K562 (cell line): ENCODE results near the gene RHOB. TPM values are rescaled to one million over a fixed set of nuclear protein-coding genes. Genes with fewer than 3 reads are reported as not detected.
"Not testable (repeated sequence)": the region's sequence is repeated elsewhere in the genome, so short reads cannot be mapped to it uniquely, and the experiment has no call there.

ENCODE experiments used
- ATAC-seq: fragments of 200-7000 bp; cut with Tn5 transposase; 3 replicates; pipeline ENCODE4 v1.9.1; 2020; ENCODE audit warnings: moderate library complexity
- BruUV-seq: library from RNA; stranded (reverse); fragments of 400-500 nt; replicated peaks from 2 replicates; lab custom pipeline; 2021; lab: Mats Ljungman, UMichigan
- CTCF ChIA-PET: fragments of 300-600 bp; formaldehyde crosslinking; extraction: SDS; loops from one replicate; lab custom pipeline; 2021; ENCODE audit warnings: low intra/inter-chr PET ratio; lab: Yijun Ruan, JAX
- POLR2A ChIA-PET: fragments of 300-600, 350-650 bp; sonication (Branson Sonifier 250); formaldehyde crosslinking; extraction: SDS; loops from one replicate; lab custom pipeline; 2021; ENCODE audit warnings: antibody characterized with exemption, inconsistent platforms; lab: Yijun Ruan, JAX
- DNase-seq, 4 experiments: peaks; one replicate each; pipeline versions ENCODE4 v3.0.0 to v3.0.0-alpha.2; 2011 to 2018; ENCODE audit warnings: low spot score in 3 of 4, mixed read lengths in 3 of 4; ENCODE audit errors: extremely low read depth in 1 of 4
- FAIRE-seq: peaks from 2 replicates; lab custom pipeline; 2011; peaks lifted over from hg19 to GRCh38; lab: Jason Lieb, UNC
- H2AFZ ChIP-seq: 2 replicates; pipeline ENCODE4 v1.6.0; 2011; ENCODE audit warnings: low read depth, low read length, control low read depth, inconsistent platforms
- H3K27ac ChIP-seq: fragments of 200-600 bp; 3 replicates; pipeline ENCODE4 v1.8.0; 2011; ENCODE audit warnings: low read depth, mild to moderate bottlenecking, control low read depth, inconsistent platforms, low read length, moderate library complexity, mixed read lengths; ENCODE audit errors: extremely low read depth
- H3K27me3 ChIP-seq, 2 experiments: fragments of 300-600 bp in 1 of 2; 2 replicates in 1 of 2; 3 replicates in 1 of 2; pipeline versions ENCODE4 v1.6.0 to v1.8.0; 2011; ENCODE audit warnings: inconsistent platforms in 2 of 2, low read length in 2 of 2, mild to moderate bottlenecking in 1 of 2, mixed read lengths in 1 of 2, moderate library complexity in 1 of 2; ENCODE audit not compliant: control insufficient read depth in 2 of 2, insufficient read depth in 2 of 2
- H3K36me3 ChIP-seq: fragments of 300-600 bp; 3 replicates; pipeline ENCODE4 v1.8.0; 2011; ENCODE audit warnings: mild to moderate bottlenecking, low read length, inconsistent platforms; ENCODE audit not compliant: control insufficient read depth, insufficient read depth
- H3K4me1 ChIP-seq, 2 experiments: fragments of 200-600 bp in 1 of 2; replicated peaks in 1 of 2; 2 replicates in 1 of 2; 3 replicates in 1 of 2; pipeline versions ENCODE4 v1.5.1 to v1.8.0; 2011; ENCODE audit warnings: inconsistent platforms in 2 of 2, low read length in 2 of 2, mild to moderate bottlenecking in 1 of 2, mixed read lengths in 1 of 2, moderate library complexity in 1 of 2; ENCODE audit not compliant: control insufficient read depth in 2 of 2, insufficient read depth in 2 of 2
- H3K4me2 ChIP-seq: 2 replicates; pipeline ENCODE4 v1.6.1; 2011; ENCODE audit warnings: low read length, control low read depth, inconsistent platforms, mixed read lengths; ENCODE audit not compliant: insufficient read depth
- H3K4me3 ChIP-seq: fragments of 200-600 bp; sonication (generic), shearing (Covaris generic); 2 replicates; pipeline ENCODE4 v1.5.1; 2016; ENCODE audit warnings: control low read depth, inconsistent platforms
- H3K79me2 ChIP-seq: fragments of 200-600 bp; 3 replicates; pipeline ENCODE4 v1.8.0; 2011; ENCODE audit warnings: low read length, inconsistent platforms; ENCODE audit not compliant: control insufficient read depth, insufficient read depth
- H3K9ac ChIP-seq, 2 experiments: 2 replicates each; pipeline versions ENCODE4 v1.6.0 to v1.6.1; 2011; ENCODE audit warnings: low read depth in 2 of 2, low read length in 2 of 2, control low read depth in 1 of 2, inconsistent platforms in 1 of 2, mild to moderate bottlenecking in 1 of 2, mixed read lengths in 1 of 2; ENCODE audit not compliant: insufficient read depth in 1 of 2
- H3K9me1 ChIP-seq: one replicate; pipeline ENCODE4 v1.6.0; 2011; ENCODE audit warnings: inconsistent platforms, mild to moderate bottlenecking, low read length, moderate library complexity; ENCODE audit not compliant: control insufficient read depth, insufficient read depth
- H3K9me3 ChIP-seq: replicated peaks from 2 replicates; pipeline ENCODE4 v1.5.1; 2011; ENCODE audit warnings: low read depth, low read length, inconsistent platforms; ENCODE audit not compliant: control insufficient read depth, insufficient read depth
- H4K20me1 ChIP-seq: replicated peaks from 2 replicates; pipeline ENCODE4 v1.6.1; 2011; ENCODE audit warnings: low read length, inconsistent platforms, mixed read lengths; ENCODE audit not compliant: control insufficient read depth, insufficient read depth
- C11orf30 ChIP-seq: fragments of 450-650 bp; IDR thresholded peaks from 2 replicates; pipeline ENCODE4 v1.6.1; 2016; ENCODE audit warnings: low read depth, mild to moderate bottlenecking
- CBFA2T3 ChIP-seq: fragments of 450-650 bp; IDR thresholded peaks from 2 replicates; pipeline ENCODE4 v1.6.1; 2017
- POLR2B ChIP-seq: fragments of 450-650 bp; IDR thresholded peaks from 2 replicates; pipeline ENCODE4 v1.6.1; 2018; ENCODE audit warnings: low read depth; ENCODE audit not compliant: partially characterized antibody
- TCF3 ChIP-seq: sonication (generic); formaldehyde crosslinking; IDR thresholded peaks from 2 replicates; pipeline ENCODE4 v1.4.0; 2020; ENCODE audit warnings: mild to moderate bottlenecking, missing genetic modification reagents
- WGBS: fragments of 100-300 bp; shearing (Covaris generic); methylation state at CpG from one replicate; pipeline ENCODE4 v1.1.6; 2016; ENCODE audit warnings: low coverage, mixed read lengths; ENCODE audit not compliant: insufficient coverage; ENCODE audit errors: missing lambda C conversion rate; 5-methylcytosine and 5-hydroxymethylcytosine counted together
- in situ Hi-C: fragments of 300-500 bp; cut with MboI; formaldehyde crosslinking; loops from 4 replicates; pipeline ENCODE4 v1.15.0; 2018; ENCODE audit warnings: inconsistent platforms, mixed read lengths
- intact Hi-C: fragments of 100-400 bp; cut with micrococcal nuclease; formaldehyde crosslinking; loops from 2 replicates; pipeline ENCODE4 v1.14.2; 2022
- polyA plus RNA-seq, 8 experiments: library from polyadenylated mRNA; depleted of rRNA in 4 of 8; stranded (reverse) in 5 of 8; unstranded in 3 of 8; fragments of >200 nt; fragmentation: Nextera tagmentation in 2 of 8; fragmentation: Illumina TruSeq in 1 of 8; extraction: Ambion mirVana in 2 of 8; extraction: Trizol in 1 of 8; gene quantifications; 2 replicates each; pipeline versions ENCODE4 v1.2.1 to v1.2.3, GENCODE V29; 2011 to 2014; ENCODE audit warnings: inconsistent platforms in 1 of 8, missing spikeins in 1 of 8
- total RNA-seq, 7 experiments: library from RNA; depleted of rRNA in 6 of 7; stranded (reverse); fragments of >200 nt in 6 of 7; fragmentation: Illumina TruSeq in 2 of 7; extraction: Trizol in 2 of 7; gene quantifications; 2 replicates each; pipeline versions ENCODE4 v1.2.1 to v1.2.3, GENCODE V29; 2011 to 2021; ENCODE audit warnings: low replicate concordance in 1 of 7

Gene RHOB
- total and polyA plus RNA-seq, 9 of the 15 experiments (the other 6 are each of a cell fraction or from before 2014, with no cell fraction given) = 0.07 to 4.8 (median 1.1) TPM

- H3K4me3 ChIP-seq, ATAC-seq, H3K36me3 ChIP-seq, H3K27ac ChIP-seq, H3K9me3 ChIP-seq, CTCF ChIA-PET, H3K9me1 ChIP-seq, in situ Hi-C loops, H4K20me1 ChIP-seq, DNase-seq, H2AFZ ChIP-seq, H3K27me3 ChIP-seq, intact Hi-C loops, FAIRE-seq: not testable (repeated sequence)
- POLR2A ChIA-PET = interaction anchor here (0.7 to 1.5 kb wide), 4 partner anchors 9 to 32 kb away, joined by 3 to 5 read pairs (median 4); partner anchors contain the start of gene RHOB
- 4% methylated on average over 5 of the region's 5 CpGs for WGBS
- TF ChIP-seq TCF3 (CRISPR knock-in tag) (0 out of 2 replicates have a peak, but pooled peaks have one; percentile 27), CBFA2T3 (peak; percentile 54; the same call in 1 of the 2 replicates)
- TF ChIP-seq, all 486 proteins: peak for 2; not testable (repeated sequence) for 484
- H3K4me2 ChIP-seq, H3K9ac ChIP-seq, BruUV-seq, H3K4me1 ChIP-seq, H3K79me2 ChIP-seq: not testable (repeated sequence)
Measured at GRCh38 chr2:20458737-20459484, 12.0 kb downstream of the RHOB start.

GRCh38 chr2:20465716-20466394, 19.0 kb downstream of the RHOB start:
- in situ Hi-C loops (no loop called here), intact Hi-C loops (no loop called here)
- Histone ChIP-seq H3K27ac (no peak overlapping the region), H3K27me3 (peaks cover 0 to 28% of the 10 kb centered on the region in 2 experiments; a peak in 4 of 5 replicates), H4K20me1 (no peaks in the 10 kb centered on the region), H3K4me1 (no peaks in the 10 kb centered on the region), H3K4me2 (no peak overlapping the region), H3K4me3 (no peak overlapping the region), H3K9ac (no peak overlapping the region; a peak in 1 of 4 replicates), H3K36me3 (no peaks in the 10 kb centered on the region), H2AFZ (no peak overlapping the region), H3K9me1 (no peaks in the 10 kb centered on the region), H3K79me2 (no peaks in the 10 kb centered on the region), H3K9me3 (no peaks in the 10 kb centered on the region)
- POLR2A ChIA-PET = interaction anchor here (0.8 to 2.3 kb wide), 2 partner anchors 11 to 16 kb away, joined by 3 to 8 read pairs; no protein-coding TSS in a partner anchor
- 15% methylated on average over 4 of the region's 4 CpGs for WGBS
- no peak for ATAC-seq
- no peak for TF ChIP-seq POLR2B
- 0 out of 2 replicates have a peak, but pooled peaks have one; percentile 6 for TF ChIP-seq C11orf30
- DNase-seq = no peak
- FAIRE-seq = peak; percentile 19
- BruUV-seq = no TSS peak
- CTCF ChIA-PET = no interaction called here
